ENCODE data around the gene GADD45A. TPM values are rescaled to one million over a fixed set of nuclear protein-coding genes. Genes with fewer than 3 reads are reported as not detected.

GADD45A gene
- total RNA-seq, 1 experiment from 2014 or later, result 129 TPM

GRCh38 chr1:67676287-67676686, 8.7 kb upstream of the GADD45A start:
- no peak for ATAC-seq
- Histone ChIP-seq H3F3A (ENCODE audit: low read length, unreplicated experiment) (no peaks in the 10 kb centered on the region), H3K9me2 (replicated peaks; ENCODE audit: low read length) (no peaks in the 10 kb centered on the region), H3K36me3 (ENCODE audit: low read depth, low read length) (no peaks in the 10 kb centered on the region), H4K20me1 (ENCODE audit: low read length) (no peaks in the 10 kb centered on the region), H3K4me3 (ENCODE audit: low read length) (no peak overlapping the region), H3K27me3 (ENCODE audit: low read length) (no peaks in the 10 kb centered on the region), H3K4me2 (ENCODE audit: low read length) (no peak overlapping the region), H3K4me1 (ENCODE audit: insufficient read depth, low read length) (peaks cover 25% of the 10 kb centered on the region), H3K79me2 (ENCODE audit: low read length) (no peaks in the 10 kb centered on the region), H3K9me3 (ENCODE audit: low read length) (no peaks in the 10 kb centered on the region), H2AFZ (ENCODE audit: low read length) (no peak overlapping the region), H3K27ac (ENCODE audit: low read length) (no peak overlapping the region), H3K9ac (ENCODE audit: low read length) (no peak overlapping the region)
- no TSS peak for BruUV-seq (replicated peaks)
- DNase-seq, result no peak
- POLR2A ChIA-PET (ENCODE audit: unreplicated experiment), result no interaction called here
- intact Hi-C loops (cut with micrococcal nuclease), result no loop called here
- TF ChIP-seq CTCF (conservative IDR thresholded peaks at IDR 0.05; ENCODE audit: low read depth, low read length) (no peak), EZH2 (IDR thresholded peaks at IDR 0.05; ENCODE audit: low read length, unreplicated experiment) (no peak), EZH2phosphoT487 (IDR thresholded peaks at IDR 0.05; ENCODE audit: borderline replicate concordance, low read length) (no peak)
- CTCF ChIA-PET, result interaction anchor here (0.8 kb wide), 1 partner anchor 144 kb away, joined by 4 read pairs; no protein-coding TSS in a partner anchor

GRCh38 chr1:67676946-67677345, 8.1 kb upstream of the GADD45A start:
- no peak overlapping the region for H3K9ac ChIP-seq (ENCODE audit: low read length)
- peaks cover 27% of the 10 kb centered on the region for H3K4me1 ChIP-seq (ENCODE audit: insufficient read depth, low read length)
- ChIA-PET POLR2A (ENCODE audit: unreplicated experiment) (no interaction called here), CTCF (interaction anchor here (0.6 to 0.8 kb wide), 2 partner anchors 117 to 145 kb away, joined by 3 to 4 read pairs; no protein-coding TSS in a partner anchor)
- intact Hi-C loops (cut with micrococcal nuclease), result no loop called here
- no peaks in the 10 kb centered on the region for H3K9me3 ChIP-seq (ENCODE audit: low read length)
- no peaks in the 10 kb centered on the region for H3K79me2 ChIP-seq (ENCODE audit: low read length)
- H2AFZ ChIP-seq (ENCODE audit: low read length), result no peak overlapping the region
- H3K4me3 ChIP-seq (ENCODE audit: low read length), result no peak overlapping the region
- no peak overlapping the region for H3K27ac ChIP-seq (ENCODE audit: low read length)
- DNase-seq (no peak), ATAC-seq (no peak)
- H3K36me3 ChIP-seq (ENCODE audit: low read depth, low read length), result no peaks in the 10 kb centered on the region
- H4K20me1 ChIP-seq (ENCODE audit: low read length), result no peaks in the 10 kb centered on the region
- H3K4me2 ChIP-seq (ENCODE audit: low read length), result no peak overlapping the region
- TF ChIP-seq CTCF (conservative IDR thresholded peaks at IDR 0.05; ENCODE audit: low read depth, low read length) (no peak), EZH2 (IDR thresholded peaks at IDR 0.05; ENCODE audit: low read length, unreplicated experiment) (no peak), EZH2phosphoT487 (IDR thresholded peaks at IDR 0.05; ENCODE audit: borderline replicate concordance, low read length) (no peak)
- no TSS peak for BruUV-seq (replicated peaks)
- no peaks in the 10 kb centered on the region for H3K9me2 ChIP-seq (replicated peaks; ENCODE audit: low read length)
- no peaks in the 10 kb centered on the region for H3F3A ChIP-seq (ENCODE audit: low read length, unreplicated experiment)
- H3K27me3 ChIP-seq (ENCODE audit: low read length), result no peaks in the 10 kb centered on the region

GRCh38 chr1:67677408-67677807, 7.6 kb upstream of the GADD45A start:
- Histone ChIP-seq H3K79me2 (ENCODE audit: low read length) (no peaks in the 10 kb centered on the region), H3K27me3 (ENCODE audit: low read length) (no peaks in the 10 kb centered on the region), H3K9me3 (ENCODE audit: low read length) (no peaks in the 10 kb centered on the region), H3K4me2 (ENCODE audit: low read length) (no peak overlapping the region), H3K27ac (ENCODE audit: low read length) (no peak overlapping the region), H3K4me1 (ENCODE audit: insufficient read depth, low read length) (peaks cover 32% of the 10 kb centered on the region), H4K20me1 (ENCODE audit: low read length) (no peaks in the 10 kb centered on the region), H3F3A (ENCODE audit: low read length, unreplicated experiment) (no peaks in the 10 kb centered on the region), H3K4me3 (ENCODE audit: low read length) (no peak overlapping the region), H2AFZ (ENCODE audit: low read length) (no peak overlapping the region), H3K36me3 (ENCODE audit: low read depth, low read length) (no peaks in the 10 kb centered on the region), H3K9me2 (replicated peaks; ENCODE audit: low read length) (no peaks in the 10 kb centered on the region), H3K9ac (ENCODE audit: low read length) (no peak overlapping the region)
- no TSS peak for BruUV-seq (replicated peaks)
- no peak for ATAC-seq
- ChIA-PET POLR2A (ENCODE audit: unreplicated experiment) (no interaction called here), CTCF (interaction anchor here (0.6 to 0.8 kb wide), 2 partner anchors 117 to 145 kb away, joined by 3 to 4 read pairs; no protein-coding TSS in a partner anchor)
- no peak for TF ChIP-seq EZH2phosphoT487 (IDR thresholded peaks at IDR 0.05; ENCODE audit: borderline replicate concordance, low read length)
- TF ChIP-seq EZH2 (IDR thresholded peaks at IDR 0.05; ENCODE audit: low read length, unreplicated experiment), result no peak
- no peak for TF ChIP-seq CTCF (conservative IDR thresholded peaks at IDR 0.05; ENCODE audit: low read depth, low read length)
- intact Hi-C loops (cut with micrococcal nuclease), result no loop called here
- DNase-seq, result no peak

All from PC-3 (cell line).